ENCODE measurements around the gene IDH3A.

The IDH3A gene

GRCh38 chr15:78174401-78174800 lies 25.2 kb downstream of the IDH3A start:
- H3K4me1 Mint-ChIP-seq, result peaks cover 18% of the 10 kb centered on the region
- no peak overlapping the region for H3K27ac Mint-ChIP-seq
- no peak overlapping the region for H3K4me3 Mint-ChIP-seq
- peaks cover 10% of the 10 kb centered on the region for H3K36me3 Mint-ChIP-seq
- H3K9me3 Mint-ChIP-seq, result no peaks in the 10 kb centered on the region
- no peaks in the 10 kb centered on the region for H3K27me3 Mint-ChIP-seq

- Mint-ChIP-seq H3K4me1 (peaks cover 18% of the 10 kb centered on the region), H3K27me3 (no peaks in the 10 kb centered on the region), H3K27ac (no peak overlapping the region), H3K9me3 (no peaks in the 10 kb centered on the region), H3K4me3 (no peak overlapping the region), H3K36me3 (peaks cover 9% of the 10 kb centered on the region)
Measured at GRCh38 chr15:78175330-78175729, 26.2 kb downstream of the IDH3A start.

GRCh38 chr15:78177447-78177873 lies 28.3 kb downstream of the IDH3A start:
- Mint-ChIP-seq H3K4me3 (no peak overlapping the region), H3K36me3 (peaks cover 5% of the 10 kb centered on the region), H3K9me3 (no peaks in the 10 kb centered on the region), H3K27ac (no peak overlapping the region), H3K4me1 (peaks cover 18% of the 10 kb centered on the region), H3K27me3 (no peaks in the 10 kb centered on the region)

- Mint-ChIP-seq H3K9me3 (no peaks in the 10 kb centered on the region), H3K27me3 (no peaks in the 10 kb centered on the region)
Measured at GRCh38 chr15:78178064-78178463, 28.9 kb downstream of the IDH3A start.

GRCh38 chr15:78179286-78179840 lies 30.2 kb downstream of the IDH3A start:
- no peak overlapping the region for H3K27ac Mint-ChIP-seq
- no peak overlapping the region for H3K4me3 Mint-ChIP-seq
- H3K27me3 Mint-ChIP-seq, result no peaks in the 10 kb centered on the region
- peaks cover 7% of the 10 kb centered on the region for H3K4me1 Mint-ChIP-seq
- peaks cover 2% of the 10 kb centered on the region for H3K36me3 Mint-ChIP-seq
- no peaks in the 10 kb centered on the region for H3K9me3 Mint-ChIP-seq

More at GRCh38 chr15:78178064-78178463, 28.9 kb downstream of the IDH3A start:
- H3K4me1 Mint-ChIP-seq, result peaks cover 18% of the 10 kb centered on the region
- H3K36me3 Mint-ChIP-seq, result peaks cover 3% of the 10 kb centered on the region
- no peak overlapping the region for H3K4me3 Mint-ChIP-seq
- H3K27ac Mint-ChIP-seq, result no peak overlapping the region

- peaks cover 1% of the 10 kb centered on the region for H3K4me1 Mint-ChIP-seq
- H3K9me3 Mint-ChIP-seq, result no peaks in the 10 kb centered on the region
- H3K27me3 Mint-ChIP-seq, result no peaks in the 10 kb centered on the region
- no peaks in the 10 kb centered on the region for H3K36me3 Mint-ChIP-seq
- H3K27ac Mint-ChIP-seq, result no peak overlapping the region
- no peak overlapping the region for H3K4me3 Mint-ChIP-seq
Measured at GRCh38 chr15:78179906-78180305, 30.7 kb downstream of the IDH3A start.

GRCh38 chr15:78182336-78182700 lies 33.2 kb downstream of the IDH3A start:
- Mint-ChIP-seq H3K27me3 (no peaks in the 10 kb centered on the region), H3K9me3 (no peaks in the 10 kb centered on the region), H3K4me3 (no peak overlapping the region), H3K27ac (no peak overlapping the region), H3K36me3 (no peaks in the 10 kb centered on the region), H3K4me1 (no peaks in the 10 kb centered on the region)

GRCh38 chr15:78182821-78183220 lies 33.7 kb downstream of the IDH3A start:
- no peaks in the 10 kb centered on the region for H3K4me1 Mint-ChIP-seq

GRCh38 chr15:78192826-78193594 lies 43.8 kb downstream of the IDH3A start:
- Mint-ChIP-seq H3K36me3 (no peaks in the 10 kb centered on the region), H3K9me3 (peaks cover 5% of the 10 kb centered on the region), H3K27ac (no peak overlapping the region), H3K4me1 (no peaks in the 10 kb centered on the region), H3K27me3 (no peaks in the 10 kb centered on the region), H3K4me3 (no peak overlapping the region)

More at GRCh38 chr15:78182821-78183220, 33.7 kb downstream of the IDH3A start:
- Mint-ChIP-seq H3K36me3 (no peaks in the 10 kb centered on the region), H3K9me3 (no peaks in the 10 kb centered on the region), H3K27ac (peak overlapping the region; percentile 44), H3K4me3 (no peak overlapping the region), H3K27me3 (no peaks in the 10 kb centered on the region)

- H3K27me3 Mint-ChIP-seq, result no peaks in the 10 kb centered on the region
- H3K36me3 Mint-ChIP-seq, result no peaks in the 10 kb centered on the region
- H3K27ac Mint-ChIP-seq, result no peak overlapping the region
- H3K4me3 Mint-ChIP-seq, result no peak overlapping the region
- H3K4me1 Mint-ChIP-seq, result no peaks in the 10 kb centered on the region
- peaks cover 5% of the 10 kb centered on the region for H3K9me3 Mint-ChIP-seq
Measured at GRCh38 chr15:78193731-78194567, 44.8 kb downstream of the IDH3A start.

- no peaks in the 10 kb centered on the region for H3K36me3 Mint-ChIP-seq
- no peak overlapping the region for H3K27ac Mint-ChIP-seq
- no peaks in the 10 kb centered on the region for H3K4me1 Mint-ChIP-seq
- H3K27me3 Mint-ChIP-seq, result no peaks in the 10 kb centered on the region
- H3K9me3 Mint-ChIP-seq, result peaks cover 5% of the 10 kb centered on the region
- H3K4me3 Mint-ChIP-seq, result no peak overlapping the region
Measured at GRCh38 chr15:78194568-78194925, 45.4 kb downstream of the IDH3A start.

- Mint-ChIP-seq H3K9me3 (peaks cover 5% of the 10 kb centered on the region), H3K4me3 (no peak overlapping the region), H3K27me3 (no peaks in the 10 kb centered on the region), H3K36me3 (no peaks in the 10 kb centered on the region), H3K4me1 (no peaks in the 10 kb centered on the region), H3K27ac (no peak overlapping the region)
Measured at GRCh38 chr15:78195735-78196201, 46.6 kb downstream of the IDH3A start.

- no peaks in the 10 kb centered on the region for H3K36me3 Mint-ChIP-seq
- no peaks in the 10 kb centered on the region for H3K9me3 Mint-ChIP-seq
- H3K4me1 Mint-ChIP-seq, result no peaks in the 10 kb centered on the region
- H3K27me3 Mint-ChIP-seq, result no peaks in the 10 kb centered on the region
- H3K27ac Mint-ChIP-seq, result no peak overlapping the region
- no peak overlapping the region for H3K4me3 Mint-ChIP-seq
Measured at GRCh38 chr15:78197632-78198031, 48.5 kb downstream of the IDH3A start.

- Mint-ChIP-seq H3K27ac (peak overlapping the region; percentile 9), H3K4me1 (no peaks in the 10 kb centered on the region), H3K36me3 (no peaks in the 10 kb centered on the region), H3K27me3 (no peaks in the 10 kb centered on the region), H3K4me3 (no peak overlapping the region), H3K9me3 (no peaks in the 10 kb centered on the region)
Measured at GRCh38 chr15:78200276-78200930, 51.2 kb downstream of the IDH3A start.

- Mint-ChIP-seq H3K27me3 (no peaks in the 10 kb centered on the region), H3K27ac (no peak overlapping the region), H3K36me3 (no peaks in the 10 kb centered on the region), H3K9me3 (no peaks in the 10 kb centered on the region), H3K4me3 (no peak overlapping the region), H3K4me1 (no peaks in the 10 kb centered on the region)
Measured at GRCh38 chr15:78201281-78202190, 52.4 kb downstream of the IDH3A start.

Measured in activated naive CD4-positive, alpha-beta T cell treated with anti-CD3 and anti-CD28 coated beads, Interleukin-2, amount 50 U/mL, for 24 hours (primary cell).